Nephron (organoid): ENCODE results near the gene ZNF778.

Experiments used
- H3K27ac Mint-ChIP-seq, 3 experiments: 2 replicates each; pipeline ENCODE4 v1.8.0; 2020; ENCODE audit warnings: mixed read lengths in 3 of 3, mild to moderate bottlenecking in 2 of 3, moderate library complexity in 1 of 3
- H3K27me3 Mint-ChIP-seq: 2 replicates; pipeline ENCODE4 v1.8.0; 2021; ENCODE audit warnings: low read depth, mild to moderate bottlenecking, moderate library complexity, mixed read lengths
- H3K36me3 Mint-ChIP-seq: 2 replicates; pipeline ENCODE4 v1.8.0; 2020; ENCODE audit warnings: low read depth, mixed read lengths
- H3K4me1 Mint-ChIP-seq: 2 replicates; pipeline ENCODE4 v1.8.0; 2020; ENCODE audit warnings: mixed read lengths
- H3K4me3 Mint-ChIP-seq, 3 experiments: 2 replicates each; pipeline ENCODE4 v1.8.0; 2020; ENCODE audit warnings: mild to moderate bottlenecking in 3 of 3, mixed read lengths in 3 of 3, moderate library complexity in 2 of 3
- H3K9me3 Mint-ChIP-seq: 2 replicates; pipeline ENCODE4 v1.8.0; 2020; ENCODE audit warnings: mixed read lengths
- CTCF ChIP-seq, 3 experiments: fragments of 200-600 bp; sonication (generic); IDR thresholded peaks; one replicate each; pipeline ENCODE4 v1.5.0; 2021; ENCODE audit warnings: antibody characterized with exemption in 3 of 3; ENCODE audit not compliant: unreplicated experiment in 3 of 3

ZNF778 gene

GRCh38 chr16:89277049-89277448, 59.5 kb downstream of the ZNF778 start:
- no peaks in the 10 kb centered on the region for H3K27me3 Mint-ChIP-seq
- no peaks in the 10 kb centered on the region for H3K4me1 Mint-ChIP-seq

GRCh38 chr16:89277641-89278341, 60.3 kb downstream of the ZNF778 start:
- H3K27me3 Mint-ChIP-seq = no peaks in the 10 kb centered on the region
- no peaks in the 10 kb centered on the region for H3K4me1 Mint-ChIP-seq
- no peak overlapping the region for H3K4me3 Mint-ChIP-seq
- TF ChIP-seq CTCF (IDR thresholded peaks at IDR 0.05; ENCODE audit: unreplicated experiment in 3 of 3) = no peak
- no peaks in the 10 kb centered on the region for H3K9me3 Mint-ChIP-seq
- peaks cover 34% of the 10 kb centered on the region for H3K36me3 Mint-ChIP-seq
- no peak overlapping the region for H3K27ac Mint-ChIP-seq

More at GRCh38 chr16:89277049-89277448, 59.5 kb downstream of the ZNF778 start:
- Mint-ChIP-seq H3K36me3 (peaks cover 40% of the 10 kb centered on the region), H3K4me3 (no peak overlapping the region), H3K9me3 (no peaks in the 10 kb centered on the region), H3K27ac (no peak overlapping the region)
- TF ChIP-seq CTCF (IDR thresholded peaks at IDR 0.05; ENCODE audit: unreplicated experiment in 3 of 3) = no peak

GRCh38 chr16:89278441-89279240, 61.1 kb downstream of the ZNF778 start:
- Mint-ChIP-seq H3K27ac (no peak overlapping the region), H3K27me3 (no peaks in the 10 kb centered on the region), H3K36me3 (peaks cover 25% of the 10 kb centered on the region), H3K9me3 (no peaks in the 10 kb centered on the region), H3K4me3 (no peak overlapping the region), H3K4me1 (no peaks in the 10 kb centered on the region)
- no peak for TF ChIP-seq CTCF (IDR thresholded peaks at IDR 0.05; ENCODE audit: unreplicated experiment in 3 of 3)

GRCh38 chr16:89279666-89280481, 62.4 kb downstream of the ZNF778 start:
- H3K4me3 Mint-ChIP-seq = no peak overlapping the region
- no peaks in the 10 kb centered on the region for H3K4me1 Mint-ChIP-seq
- H3K9me3 Mint-ChIP-seq = no peaks in the 10 kb centered on the region
- no peaks in the 10 kb centered on the region for H3K27me3 Mint-ChIP-seq
- no peak for TF ChIP-seq CTCF (IDR thresholded peaks at IDR 0.05; ENCODE audit: unreplicated experiment in 3 of 3)
- peaks cover 22% of the 10 kb centered on the region for H3K36me3 Mint-ChIP-seq
- no peak overlapping the region for H3K27ac Mint-ChIP-seq

- Mint-ChIP-seq H3K27ac (no peak overlapping the region), H3K36me3 (peaks cover 18% of the 10 kb centered on the region), H3K4me1 (no peaks in the 10 kb centered on the region), H3K27me3 (no peaks in the 10 kb centered on the region), H3K4me3 (no peak overlapping the region), H3K9me3 (no peaks in the 10 kb centered on the region)
- no peak for TF ChIP-seq CTCF (IDR thresholded peaks at IDR 0.05; ENCODE audit: unreplicated experiment in 3 of 3)
Observed at GRCh38 chr16:89280546-89281188, 63.2 kb downstream of the ZNF778 start.
